ENCODE results near the gene FYN. TPM values are rescaled to one million over a fixed set of nuclear protein-coding genes. Genes with fewer than 3 reads are reported as not detected.

Gene FYN
- total and polyA plus RNA-seq, 9 of the 15 experiments (the other 6 are each of a cell fraction or from before 2014, with no cell fraction given) = 2.9 to 22.1 (median 11.4) TPM

DNA sequence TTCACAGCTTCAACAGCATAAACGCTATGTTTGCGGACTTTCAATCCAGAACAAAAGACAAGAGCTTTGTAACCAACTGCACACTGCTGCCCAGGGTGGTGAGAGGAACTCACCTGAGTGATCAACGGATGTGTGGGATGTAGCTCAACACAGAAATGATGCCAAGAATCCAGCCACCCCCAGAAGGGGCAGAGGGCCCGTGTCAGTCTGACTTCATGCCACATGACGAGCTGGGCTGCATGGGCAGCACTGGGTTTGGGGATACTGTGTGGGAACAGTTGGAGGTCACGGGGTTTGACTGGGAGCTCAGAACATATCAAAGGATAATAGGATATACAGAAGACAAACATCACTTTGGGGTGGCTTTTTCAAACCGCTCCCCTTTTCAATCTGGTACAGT lies 188.2 kb downstream of the FYN start:
- WGBS (ENCODE audit: insufficient coverage, low coverage, missing lambda C conversion rate) = 9% methylated on average over 7 of the region's 7 CpGs
- ChIA-PET POLR2A (interaction anchor here (2.3 kb wide), 1 partner anchor 10 kb away, joined by 8 read pairs; no protein-coding TSS in a partner anchor), CTCF (ENCODE audit: low intra/inter-chr PET ratio) (no interaction called here)
- peaks cover 26 to 46% of the 10 kb centered on the region in 2 experiments for H3K27me3 ChIP-seq (ENCODE audit: control insufficient read depth in 2 of 2, insufficient read depth in 2 of 2, low read length in 2 of 2)
- H3K4me3 ChIP-seq = no peak overlapping the region
- DNase-seq (ENCODE audit: extremely low read depth in 1 of 4, low spot score in 3 of 4) (no peak), ATAC-seq (no peak), FAIRE-seq (no peak)
- H2AFZ ChIP-seq (ENCODE audit: low read depth, low read length) = no peak overlapping the region
- no peaks in the 10 kb centered on the region; a peak in 1 of 5 replicates for H3K4me1 ChIP-seq (replicated peaks in 1 of 2; ENCODE audit: control insufficient read depth in 2 of 2, insufficient read depth in 2 of 2, low read length in 2 of 2)
- TF ChIP-seq EGR1 (conservative IDR thresholded peaks at IDR 0.05) = no peak
- TF ChIP-seq ZNF3 (CRISPR knock-in tag; IDR thresholded peaks at IDR 0.05) = no peak
- TF ChIP-seq TOE1 (IDR thresholded peaks at IDR 0.05; ENCODE audit: borderline replicate concordance) = no peak
- no peak for TF ChIP-seq TOE1 (CRISPR knock-in tag; IDR thresholded peaks at IDR 0.05; ENCODE audit: borderline replicate concordance, low read depth)
- no peak for TF ChIP-seq ZNF57 (CRISPR knock-in tag; IDR thresholded peaks at IDR 0.05)
- no peak for TF ChIP-seq ZFP91 (CRISPR knock-in tag; IDR thresholded peaks at IDR 0.05)
- no peak for TF ChIP-seq MAZ (CRISPR knock-in tag; conservative IDR thresholded peaks at IDR 0.05 in 1 of 2, IDR thresholded peaks at IDR 0.05 in 1 of 2)
- no peak for TF ChIP-seq HOXB6 (CRISPR knock-in tag; IDR thresholded peaks at IDR 0.05; ENCODE audit: borderline replicate concordance)
- TF ChIP-seq TAF15 (IDR thresholded peaks at IDR 0.05; ENCODE audit: low read depth, low read length) = no peak
- TF ChIP-seq ZNF75A (CRISPR knock-in tag; IDR thresholded peaks at IDR 0.05) = no peak
- TF ChIP-seq ATF7 (IDR thresholded peaks at IDR 0.05) = no peak
- no peak for TF ChIP-seq MTA2 (IDR thresholded peaks at IDR 0.05; ENCODE audit: low read depth)
- no peak for TF ChIP-seq TSC22D4 (tag; IDR thresholded peaks at IDR 0.05)
- TF ChIP-seq HNRNPL (IDR thresholded peaks at IDR 0.05; ENCODE audit: low read depth, low read length) = no peak
- TF ChIP-seq BMI1 (IDR thresholded peaks at IDR 0.05; ENCODE audit: low read length) = no peak
- TF ChIP-seq MAFK (IDR thresholded peaks at IDR 0.05; ENCODE audit: low read length) = no peak
- no peak for TF ChIP-seq ZNF76 (CRISPR knock-in tag; IDR thresholded peaks at IDR 0.05; ENCODE audit: borderline replicate concordance)
- H3K79me2 ChIP-seq (ENCODE audit: control insufficient read depth, insufficient read depth, low read length) = no peaks in the 10 kb centered on the region
- H3K4me2 ChIP-seq (ENCODE audit: insufficient read depth, low read length) = no peak overlapping the region
- no peak overlapping the region for H3K9ac ChIP-seq (ENCODE audit: insufficient read depth in 1 of 2, low read depth in 2 of 2, low read length in 2 of 2)
- no peak overlapping the region for H3K27ac ChIP-seq (ENCODE audit: extremely low read depth, low read depth, low read length)
- no peaks in the 10 kb centered on the region for H3K9me3 ChIP-seq (replicated peaks; ENCODE audit: control insufficient read depth, insufficient read depth, low read depth, low read length)
- H4K20me1 ChIP-seq (replicated peaks; ENCODE audit: control insufficient read depth, insufficient read depth, low read length) = peaks cover 7% of the 10 kb centered on the region; the same call in 1 of the 2 replicates
- H3K9me1 ChIP-seq (ENCODE audit: control insufficient read depth, insufficient read depth, low read length) = no peaks in the 10 kb centered on the region
- intact Hi-C loops (cut with micrococcal nuclease) = no loop called here
- no peaks in the 10 kb centered on the region for H3K36me3 ChIP-seq (ENCODE audit: control insufficient read depth, insufficient read depth, low read length)
- in situ Hi-C loops (cut with MboI) = no loop called here
- BruUV-seq (replicated peaks) = no TSS peak

Measured in K562 (cell line).